GM18858 (cell line): ENCODE results near the gene XPO4.

Experiments
- ATAC-seq: cut with Tn5 transposase; IDR thresholded peaks from one replicate; pipeline ENCODE4 v1.9.1; 2021; ENCODE audit not compliant: unreplicated experiment

The XPO4 gene

GRCh38 chr13:20831254-20831653 is 71.3 kb downstream of the XPO4 start:
- ATAC-seq = no peak

- peak; percentile 58 for ATAC-seq
Observed at GRCh38 chr13:20828539-20829364, 73.8 kb downstream of the XPO4 start.

GRCh38 chr13:20826843-20827560 is 75.5 kb downstream of the XPO4 start:
- no peak for ATAC-seq

GRCh38 chr13:20826301-20826700 is 76.2 kb downstream of the XPO4 start:
- ATAC-seq = no peak

- no peak for ATAC-seq
Observed at GRCh38 chr13:20825477-20825875, 77.1 kb downstream of the XPO4 start.

- no peak for ATAC-seq
Observed at GRCh38 chr13:20824762-20825476, 77.6 kb downstream of the XPO4 start.

- no peak for ATAC-seq
Observed at GRCh38 chr13:20823071-20823470, 79.5 kb downstream of the XPO4 start.

GRCh38 chr13:20822406-20822805 is 80.1 kb downstream of the XPO4 start:
- no peak for ATAC-seq

- ATAC-seq = no peak
Observed at GRCh38 chr13:20819715-20820114, 82.8 kb downstream of the XPO4 start.

- ATAC-seq = no peak
Observed at GRCh38 chr13:20815464-20815863, 87.1 kb downstream of the XPO4 start.

GRCh38 chr13:20814224-20814910 is 88.2 kb downstream of the XPO4 start:
- ATAC-seq = no peak

GRCh38 chr13:20812890-20813289 is 89.7 kb downstream of the XPO4 start:
- ATAC-seq = no peak

GRCh38 chr13:20810808-20811207 is 91.7 kb downstream of the XPO4 start:
- ATAC-seq = no peak

GRCh38 chr13:20808874-20809273 is 93.7 kb downstream of the XPO4 start:
- no peak for ATAC-seq

GRCh38 chr13:20803180-20803965 is 99.2 kb downstream of the XPO4 start:
- ATAC-seq = no peak

GRCh38 chr13:20801707-20802106 is 100.8 kb downstream of the XPO4 start:
- ATAC-seq = no peak

- ATAC-seq = no peak
Observed at GRCh38 chr13:20799726-20800416, 102.7 kb downstream of the XPO4 start.

- no peak for ATAC-seq
Observed at GRCh38 chr13:20798027-20798426, 104.5 kb downstream of the XPO4 start.

- ATAC-seq = no peak
Observed at GRCh38 chr13:20796791-20797508, 105.6 kb downstream of the XPO4 start.
